ENCODE results near the gene BRICD5. TPM values are rescaled to one million over a fixed set of nuclear protein-coding genes. Genes with fewer than 3 reads are reported as not detected.

Gene BRICD5
- total RNA-seq, 1 donor from 2014 or later, result 5.2 TPM

GRCh38 chr16:2176047-2176446 lies 34.6 kb downstream of the BRICD5 start:
- Mint-ChIP-seq H3K27ac (no peak overlapping the region), H3K27me3 (ENCODE audit: insufficient read depth, low read depth) (peaks cover 2% of the 10 kb centered on the region), H3K4me1 (no peaks in the 10 kb centered on the region), H3K9me3 (no peaks in the 10 kb centered on the region), H3K4me3 (no peak overlapping the region), H3K36me3 (peaks cover 2% of the 10 kb centered on the region)
- Histone ChIP-seq H3K36me3 (no peaks in the 10 kb centered on the region), H3K27ac (no peak overlapping the region), H3K4me2 (no peak overlapping the region), H3K4me3 (no peak overlapping the region), H3K9ac (no peak overlapping the region), H3K9me3 (ENCODE audit: low read depth) (no peaks in the 10 kb centered on the region), H3K79me2 (ENCODE audit: low read depth) (no peaks in the 10 kb centered on the region), H3F3A (ENCODE audit: low read depth) (peaks cover 5% of the 10 kb centered on the region), H2AFZ (replicated peaks) (no peak overlapping the region), H4K20me1 (ENCODE audit: low read depth) (no peaks in the 10 kb centered on the region), H3K27me3 (no peaks in the 10 kb centered on the region), H3K4me1 (no peaks in the 10 kb centered on the region)
- TF ChIP-seq EZH2phosphoT487 (IDR thresholded peaks at IDR 0.05), result no peak
- no peak for TF ChIP-seq CTCF (IDR thresholded peaks at IDR 0.05)
- TF ChIP-seq EZH2 (IDR thresholded peaks at IDR 0.05), result no peak
- no peak for DNase-seq (ENCODE audit: low spot score)

- H3K27ac ChIP-seq, result no peak overlapping the region
- H3F3A ChIP-seq (ENCODE audit: low read depth), result peaks cover 5% of the 10 kb centered on the region
- no peaks in the 10 kb centered on the region for H3K9me3 ChIP-seq (ENCODE audit: low read depth)
- H3K27ac Mint-ChIP-seq, result no peak overlapping the region
- H3K27me3 Mint-ChIP-seq (ENCODE audit: insufficient read depth, low read depth), result peaks cover 2% of the 10 kb centered on the region
- no peaks in the 10 kb centered on the region for H3K27me3 ChIP-seq
- no peaks in the 10 kb centered on the region for H3K9me3 Mint-ChIP-seq
- H2AFZ ChIP-seq (replicated peaks), result no peak overlapping the region
- no peak overlapping the region for H3K4me3 ChIP-seq
- no peak for TF ChIP-seq EZH2phosphoT487 (IDR thresholded peaks at IDR 0.05)
- TF ChIP-seq EZH2 (IDR thresholded peaks at IDR 0.05), result no peak
- no peak for TF ChIP-seq CTCF (IDR thresholded peaks at IDR 0.05)
- H4K20me1 ChIP-seq (ENCODE audit: low read depth), result no peaks in the 10 kb centered on the region
- H3K4me1 ChIP-seq, result no peaks in the 10 kb centered on the region
- DNase-seq (ENCODE audit: low spot score), result no peak
- no peaks in the 10 kb centered on the region for H3K79me2 ChIP-seq (ENCODE audit: low read depth)
- H3K4me3 Mint-ChIP-seq, result no peak overlapping the region
- peaks cover 2% of the 10 kb centered on the region for H3K36me3 Mint-ChIP-seq
- H3K4me2 ChIP-seq, result no peak overlapping the region
- no peaks in the 10 kb centered on the region for H3K36me3 ChIP-seq
- no peak overlapping the region for H3K9ac ChIP-seq
- H3K4me1 Mint-ChIP-seq, result no peaks in the 10 kb centered on the region
Measured at GRCh38 chr16:2175454-2175853, 35.2 kb downstream of the BRICD5 start.

- no peak overlapping the region for H3K9ac ChIP-seq
- H3K9me3 Mint-ChIP-seq, result no peaks in the 10 kb centered on the region
Measured at GRCh38 chr16:2174396-2175131, 36.1 kb downstream of the BRICD5 start.

More at GRCh38 chr16:2174396-2175131, 36.1 kb downstream of the BRICD5 start:
- H3K36me3 Mint-ChIP-seq, result peaks cover 2% of the 10 kb centered on the region
- Histone ChIP-seq H3K9me3 (ENCODE audit: low read depth) (no peaks in the 10 kb centered on the region), H2AFZ (replicated peaks) (no peak overlapping the region), H3F3A (ENCODE audit: low read depth) (peaks cover 5% of the 10 kb centered on the region), H3K79me2 (ENCODE audit: low read depth) (no peaks in the 10 kb centered on the region), H3K4me2 (no peak overlapping the region), H3K27ac (no peak overlapping the region), H3K4me1 (no peaks in the 10 kb centered on the region), H3K4me3 (no peak overlapping the region), H3K27me3 (no peaks in the 10 kb centered on the region), H3K36me3 (no peaks in the 10 kb centered on the region), H4K20me1 (ENCODE audit: low read depth) (no peaks in the 10 kb centered on the region)
- TF ChIP-seq CTCF (IDR thresholded peaks at IDR 0.05), result no peak
- no peak for TF ChIP-seq EZH2 (IDR thresholded peaks at IDR 0.05)
- TF ChIP-seq EZH2phosphoT487 (IDR thresholded peaks at IDR 0.05), result no peak
- no peak overlapping the region for H3K27ac Mint-ChIP-seq
- no peaks in the 10 kb centered on the region for H3K4me1 Mint-ChIP-seq
- peaks cover 2% of the 10 kb centered on the region for H3K27me3 Mint-ChIP-seq (ENCODE audit: insufficient read depth, low read depth)
- DNase-seq (ENCODE audit: low spot score), result no peak
- H3K4me3 Mint-ChIP-seq, result no peak overlapping the region
